ENCODE results near the gene PDZK1IP1.
"Not testable (repeated sequence)": the region's sequence is repeated elsewhere in the genome, so short reads cannot be mapped to it uniquely, and the experiment has no call there.

Gene PDZK1IP1

DNA sequence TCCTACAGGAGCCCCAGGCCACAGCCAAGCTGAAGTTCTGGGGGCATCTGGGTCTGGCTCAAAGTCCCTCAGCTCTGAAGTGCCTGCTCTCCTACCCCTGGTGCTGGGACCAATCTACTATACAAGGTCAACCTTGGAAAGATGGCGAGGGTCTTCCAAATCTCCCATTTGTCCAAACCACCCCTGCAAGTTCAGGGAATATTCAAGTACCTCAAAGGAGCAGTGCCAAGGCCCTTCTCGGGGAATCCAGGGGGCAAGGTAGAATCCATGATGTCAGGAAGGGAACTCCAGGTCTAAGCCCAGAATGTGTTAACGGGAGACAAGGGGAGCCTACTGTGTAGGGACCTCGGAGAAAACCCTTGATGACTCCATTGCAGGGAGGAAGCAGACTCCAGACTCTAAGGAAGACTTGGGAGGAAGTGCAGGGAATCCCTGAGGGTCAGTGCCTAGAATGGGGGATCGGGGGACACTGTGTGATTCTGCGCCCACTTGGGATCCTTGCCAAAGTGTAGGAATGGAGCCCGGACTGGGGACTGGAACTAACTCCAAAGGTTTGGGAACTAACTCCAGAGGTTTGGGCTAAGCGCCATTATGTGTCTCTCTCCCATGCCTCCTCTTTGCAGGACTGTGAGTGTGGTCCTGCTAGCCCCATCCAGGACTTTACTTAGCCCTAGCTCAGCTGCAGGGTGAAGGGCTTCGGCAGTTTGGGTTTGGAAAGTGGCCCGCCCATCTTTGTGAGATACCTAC lies 33.5 kb upstream of the PDZK1IP1 start:
- DNase-seq: no peak

DNA sequence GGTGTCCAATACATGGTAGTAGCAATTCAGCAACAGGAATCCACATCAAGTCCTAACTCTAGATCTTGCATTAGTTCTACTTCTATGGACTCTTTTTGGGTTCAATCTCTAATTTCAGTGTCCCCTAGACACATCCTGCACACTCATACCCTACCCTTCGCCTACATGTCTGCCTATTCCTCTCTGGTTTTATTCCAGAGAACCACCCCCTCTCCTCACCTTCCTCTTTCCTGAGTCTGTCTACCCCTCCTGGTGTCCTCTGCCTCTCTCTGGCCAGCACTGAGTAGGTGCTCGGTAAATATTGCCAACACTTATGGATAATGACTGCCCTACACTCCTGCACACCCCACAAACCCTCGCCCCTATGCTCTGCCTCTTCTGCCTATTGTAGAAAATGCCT lies 32.6 kb upstream of the PDZK1IP1 start:
- no peak for DNase-seq

- DNase-seq: no peak
Measured at GRCh38 chr1:47219590-47220220, 29.9 kb upstream of the PDZK1IP1 start.

GRCh38 chr1:47219001-47219400 lies 29.2 kb upstream of the PDZK1IP1 start:
- DNase-seq: no peak

GRCh38 chr1:47216278-47217059 lies 26.6 kb upstream of the PDZK1IP1 start:
- DNase-seq: no peak

- no peak for DNase-seq
Measured at GRCh38 chr1:47215713-47216112, 25.9 kb upstream of the PDZK1IP1 start.

GRCh38 chr1:47214549-47214948 lies 24.7 kb upstream of the PDZK1IP1 start:
- no peak for DNase-seq

GRCh38 chr1:47213230-47213963 lies 23.6 kb upstream of the PDZK1IP1 start:
- DNase-seq: no peak

GRCh38 chr1:47212636-47213229 lies 22.9 kb upstream of the PDZK1IP1 start:
- DNase-seq: no peak

DNA sequence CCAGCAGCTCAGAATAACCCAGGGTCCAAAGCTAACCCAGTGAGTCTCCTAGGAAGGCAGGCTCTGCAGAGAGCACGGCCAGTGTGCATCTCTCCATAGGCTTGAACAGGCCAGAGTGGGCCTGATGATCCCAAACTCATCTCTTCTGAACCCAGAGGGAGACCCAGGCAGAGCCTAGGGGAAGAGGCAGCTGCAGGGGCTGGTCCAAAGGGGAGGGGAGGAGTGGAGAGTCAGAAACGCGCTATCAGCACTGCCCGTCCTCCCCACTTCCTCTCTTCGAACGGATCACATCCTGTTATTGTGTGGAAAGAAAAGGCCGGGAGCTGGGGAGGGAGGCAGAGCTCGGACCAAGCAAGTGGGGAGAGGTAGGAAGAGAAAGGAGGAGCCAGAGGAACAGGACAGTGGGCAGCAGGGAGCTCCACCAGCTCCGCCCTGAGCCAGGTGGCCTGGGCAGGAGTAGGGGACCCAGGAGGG lies 22.0 kb upstream of the PDZK1IP1 start:
- DNase-seq: no peak

- DNase-seq: no peak
Measured at GRCh38 chr1:47210666-47211065, 20.8 kb upstream of the PDZK1IP1 start.

DNA sequence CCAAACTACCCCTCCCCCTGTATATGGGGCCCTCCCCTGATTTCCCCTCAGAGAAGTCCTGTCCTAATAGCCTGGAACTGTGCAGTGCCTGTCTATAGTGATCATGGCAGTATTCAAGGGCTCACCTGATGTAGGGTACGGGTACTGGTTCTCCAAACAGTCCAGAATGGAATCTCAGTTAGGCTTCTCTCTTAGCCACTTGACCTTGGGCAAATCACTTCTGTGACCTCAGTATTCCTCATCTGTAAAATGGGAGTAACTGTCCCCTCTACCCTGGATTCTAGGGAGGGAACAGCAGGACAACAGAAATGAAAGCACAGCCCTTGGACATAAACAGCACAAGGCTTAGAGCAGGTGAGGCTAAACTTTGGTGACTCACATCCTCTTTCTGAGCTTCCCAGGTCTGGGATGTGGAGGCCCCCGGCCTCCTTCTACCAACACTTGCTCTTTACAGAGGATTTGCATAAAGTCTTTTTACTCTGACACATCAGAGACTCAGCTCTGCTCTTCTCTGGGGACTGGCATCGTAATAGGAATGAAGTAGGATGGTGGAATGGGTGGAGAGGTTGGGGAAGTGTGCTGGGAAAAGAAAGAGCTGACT lies 20.0 kb upstream of the PDZK1IP1 start:
- no peak for DNase-seq

GRCh38 chr1:47209091-47209490 lies 19.3 kb upstream of the PDZK1IP1 start:
- no peak for DNase-seq

DNA sequence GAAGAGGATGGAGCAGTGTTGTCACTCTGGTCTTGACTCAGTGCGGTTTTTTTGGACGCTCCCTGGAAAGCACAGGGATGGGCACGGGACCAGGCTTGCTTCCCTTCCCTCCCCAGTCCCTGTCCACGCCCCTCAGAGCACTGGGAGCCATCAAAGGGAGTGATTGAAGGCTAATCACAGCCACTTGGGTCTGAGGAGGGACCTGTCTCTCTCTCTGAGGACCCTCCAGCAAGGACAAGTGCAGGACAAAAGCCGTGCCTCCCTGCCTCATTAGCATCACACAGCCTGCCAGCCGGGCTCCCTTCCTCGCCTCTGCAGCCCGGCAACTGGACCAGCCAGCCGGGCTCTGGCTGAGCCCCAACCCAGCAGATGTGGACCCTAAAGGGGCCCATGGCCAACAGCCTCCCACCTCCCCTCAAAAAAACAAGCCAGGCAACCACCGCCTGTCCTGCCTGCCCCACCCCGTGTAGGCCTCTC lies 18.6 kb upstream of the PDZK1IP1 start:
- DNase-seq: no peak

GRCh38 chr1:47207803-47208373 lies 18.1 kb upstream of the PDZK1IP1 start:
- DNase-seq: no peak

DNA sequence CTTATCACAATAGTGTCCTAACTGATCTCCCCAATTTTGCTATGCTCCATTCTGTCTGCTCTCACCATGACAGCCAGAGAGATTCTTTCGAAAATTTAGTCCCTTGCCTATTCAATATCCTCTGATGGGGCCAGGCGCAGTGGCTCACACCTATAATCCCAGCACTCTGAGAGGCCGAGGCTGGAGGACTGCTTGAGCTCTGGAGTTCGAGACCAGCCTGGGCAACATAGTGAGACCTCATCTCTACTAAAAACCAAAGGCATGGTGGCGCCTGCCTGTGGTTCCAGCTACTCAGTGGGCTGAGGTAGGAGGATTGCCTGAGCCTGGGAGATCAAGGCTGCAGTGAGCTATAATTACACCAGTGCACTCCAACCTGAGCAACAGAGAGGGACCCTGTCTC lies 16.1 kb upstream of the PDZK1IP1 start:
- DNase-seq: no peak

- DNase-seq: not testable (repeated sequence)
Measured at GRCh38 chr1:47203504-47203903, 13.7 kb upstream of the PDZK1IP1 start.

DNA sequence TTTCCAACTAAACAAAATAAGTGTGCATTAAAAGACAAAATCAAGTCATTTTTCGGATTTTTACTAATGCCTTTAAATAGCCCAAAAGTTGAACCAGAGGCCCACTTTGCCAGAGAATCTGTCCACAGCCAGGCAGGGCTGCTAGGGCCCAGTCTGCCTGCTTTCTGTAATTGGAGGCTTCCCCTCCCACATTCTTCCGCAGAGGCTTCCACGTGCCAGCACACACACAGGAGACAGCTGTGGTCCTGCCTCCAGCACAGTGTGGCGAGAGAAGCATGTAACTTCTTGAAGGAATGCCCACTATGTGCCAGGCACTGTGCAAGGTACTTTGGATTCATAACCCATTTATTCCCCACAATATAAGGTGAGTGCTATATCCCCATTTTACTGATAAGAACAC lies 11.3 kb upstream of the PDZK1IP1 start:
- no peak for DNase-seq

DNA sequence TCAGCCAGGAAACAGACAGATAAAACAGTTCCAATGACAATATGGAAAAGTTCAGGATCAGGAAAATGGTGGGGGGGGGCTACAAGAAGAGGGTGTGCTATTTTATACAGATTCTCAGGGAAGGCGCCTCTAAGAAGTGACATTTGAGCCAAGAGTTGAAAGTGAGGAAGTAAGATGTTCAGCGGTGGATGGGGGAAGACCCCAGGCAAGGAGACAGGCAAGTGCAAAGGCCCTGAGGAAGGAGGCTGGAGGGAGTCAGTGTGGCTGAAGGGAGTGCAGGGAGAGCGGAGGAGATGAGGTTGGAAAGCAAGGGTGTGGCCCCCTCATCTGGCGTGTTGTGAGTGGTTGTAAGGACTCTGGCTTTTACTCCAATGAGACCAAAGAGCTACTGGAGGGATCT lies 8.4 kb upstream of the PDZK1IP1 start:
- DNase-seq: no peak

GRCh38 chr1:47196622-47197021 lies 6.8 kb upstream of the PDZK1IP1 start:
- no peak for DNase-seq

GRCh38 chr1:47195981-47196380 lies 6.1 kb upstream of the PDZK1IP1 start:
- not testable (repeated sequence) for DNase-seq

- DNase-seq: no peak
Measured at GRCh38 chr1:47194311-47194710, 4.5 kb upstream of the PDZK1IP1 start.
